H1 (cell line): ENCODE measurements around the gene CFAP74. TPM values are rescaled to one million over a fixed set of nuclear protein-coding genes. Genes with fewer than 3 reads are reported as not detected.

Experiments
- CTCF ChIA-PET: fragments of 300-600 bp; sonication (Branson Sonifier 250); formaldehyde crosslinking; loops from one replicate; lab custom pipeline; 2021; ENCODE audit not compliant: partially characterized antibody; lab: Charles Lee
- POLR2A ChIA-PET: fragments of 300-600 bp; sonication (Branson Sonifier 250); formaldehyde crosslinking; loops from one replicate; lab custom pipeline; 2021; ENCODE audit warnings: inconsistent platforms; ENCODE audit not compliant: partially characterized antibody; lab: Charles Lee
- DNase-seq, 2 experiments: peaks; one replicate each; pipeline versions ENCODE4 v3.0.0 to v3.0.0-alpha.2; 2010 to 2022; ENCODE audit warnings: low spot score in 2 of 2, low read depth in 1 of 2, mixed read lengths in 1 of 2
- FAIRE-seq: peaks from 2 replicates; lab custom pipeline; 2011; peaks lifted over from hg19 to GRCh38; lab: Jason Lieb, UNC
- H2AFZ ChIP-seq: 2 replicates; pipeline ENCODE4 v1.8.1; 2012; ENCODE audit warnings: low read length, inconsistent platforms
- H2AK5ac ChIP-seq: 2 replicates; pipeline ENCODE4 v1.6.1; 2013; ENCODE audit warnings: low read depth, low read length
- H2BK120ac ChIP-seq: replicated peaks from 2 replicates; pipeline ENCODE3; 2013; ENCODE audit warnings: low read depth, low read length, inconsistent platforms
- H2BK12ac ChIP-seq: 2 replicates; pipeline ENCODE4 v1.6.1; 2013; ENCODE audit warnings: low read depth, low read length
- H2BK15ac ChIP-seq: 2 replicates; pipeline ENCODE4 v1.6.1; 2013; ENCODE audit warnings: low read length
- H2BK20ac ChIP-seq: 2 replicates; pipeline ENCODE4 v1.6.1; 2013; ENCODE audit warnings: low read length
- H2BK5ac ChIP-seq: 2 replicates; pipeline ENCODE4 v1.6.1; 2013; ENCODE audit warnings: low read depth, low read length
- H3K14ac ChIP-seq: 2 replicates; pipeline ENCODE4 v1.6.1; 2013; ENCODE audit warnings: inconsistent platforms; ENCODE audit not compliant: insufficient read length
- H3K18ac ChIP-seq: 2 replicates; pipeline ENCODE4 v1.6.1; 2013; ENCODE audit warnings: low read length; ENCODE audit errors: extremely low read depth
- H3K23ac ChIP-seq: 2 replicates; pipeline ENCODE4 v1.6.1; 2013; ENCODE audit warnings: inconsistent platforms; ENCODE audit not compliant: insufficient read length
- H3K23me2 ChIP-seq: 2 replicates; pipeline ENCODE4 v1.6.1; 2013; ENCODE audit warnings: low read depth, low read length
- H3K27ac ChIP-seq: 2 replicates; pipeline ENCODE4 v1.6.1; 2011; ENCODE audit warnings: low read depth, low read length, inconsistent platforms
- H3K27me3 ChIP-seq, 4 experiments: replicated peaks in 1 of 4; 1 replicate in 1 of 4; 2 replicates in 3 of 4; pipeline versions ENCODE4 v1.6.1 to v1.8.1; 2011 to 2013; ENCODE audit warnings: low read length in 3 of 4, mild to moderate bottlenecking in 3 of 4, inconsistent platforms in 2 of 4, mixed read lengths in 2 of 4, moderate library complexity in 1 of 4; ENCODE audit not compliant: control insufficient read depth in 3 of 4, insufficient read depth in 3 of 4; ENCODE audit errors: extremely low read depth in 1 of 4
- H3K36me3 ChIP-seq, 4 experiments: 2 replicates each; pipeline versions ENCODE4 v1.6.1 to v1.8.1; 2011 to 2013; ENCODE audit warnings: mild to moderate bottlenecking in 4 of 4, low read length in 3 of 4, moderate library complexity in 2 of 4, control low read depth in 1 of 4, inconsistent platforms in 1 of 4; ENCODE audit not compliant: insufficient read depth in 4 of 4, control insufficient read depth in 2 of 4
- H3K4ac ChIP-seq: replicated peaks from 2 replicates; pipeline ENCODE3; 2013; ENCODE audit warnings: low read length, low read depth, mixed read lengths, inconsistent platforms; ENCODE audit not compliant: insufficient read length
- H3K4me1 ChIP-seq, 4 experiments: replicated peaks in 1 of 4; 1 replicate in 1 of 4; 2 replicates in 3 of 4; pipeline versions ENCODE4 v1.6.1 to v1.8.1; 2011 to 2013; ENCODE audit warnings: low read length in 3 of 4, inconsistent platforms in 2 of 4, mixed read lengths in 1 of 4; ENCODE audit not compliant: insufficient read depth in 4 of 4, control insufficient read depth in 3 of 4
- H3K4me2 ChIP-seq, 2 experiments: 2 replicates each; pipeline versions ENCODE4 v1.6.1 to v1.8.1; 2011 to 2013; ENCODE audit warnings: low read depth in 2 of 2, low read length in 2 of 2, control low read depth in 1 of 2, inconsistent platforms in 1 of 2, mild to moderate bottlenecking in 1 of 2; ENCODE audit not compliant: insufficient read depth in 1 of 2
- H3K4me3 ChIP-seq, 4 experiments: fragments of 200-600, 300-600 bp in 1 of 4; sonication (generic), shearing (Covaris generic), sonication (Bioruptor Twin) in 1 of 4; 2 replicates each; pipeline versions ENCODE4 v1.5.1 to v1.8.1; 2011 to 2016; ENCODE audit warnings: low read length in 4 of 4, low read depth in 3 of 4, control low read depth in 2 of 4, inconsistent platforms in 2 of 4, mild to moderate bottlenecking in 2 of 4, mixed read lengths in 1 of 4, moderate library complexity in 1 of 4; ENCODE audit not compliant: insufficient read depth in 2 of 4; ENCODE audit errors: extremely low read depth in 1 of 4
- H3K56ac ChIP-seq: replicated peaks from 2 replicates; pipeline ENCODE3; 2013; ENCODE audit warnings: low read depth, mild to moderate bottlenecking, mixed read lengths, low read length, inconsistent platforms; ENCODE audit not compliant: insufficient read length
- H3K79me1 ChIP-seq: 2 replicates; pipeline ENCODE4 v1.6.1; 2013; ENCODE audit warnings: low read depth, low read length, control low read depth
- H3K79me2 ChIP-seq, 2 experiments: 2 replicates each; pipeline versions ENCODE4 v1.6.1 to v1.8.1; 2012 to 2013; ENCODE audit warnings: low read length in 2 of 2, mild to moderate bottlenecking in 2 of 2, inconsistent platforms in 1 of 2; ENCODE audit not compliant: insufficient read depth in 2 of 2, control insufficient read depth in 1 of 2
- H3K9ac ChIP-seq, 4 experiments: replicated peaks in 1 of 4; 1 replicate in 1 of 4; 2 replicates in 3 of 4; pipeline versions ENCODE4 v1.6.1 to v1.8.1; 2011 to 2013; ENCODE audit warnings: low read depth in 3 of 4, low read length in 3 of 4, control low read depth in 2 of 4, mild to moderate bottlenecking in 2 of 4, moderate library complexity in 2 of 4, inconsistent platforms in 1 of 4; ENCODE audit errors: extremely low read depth in 1 of 4
- H3K9me3 ChIP-seq, 2 experiments: 2 replicates each; pipeline versions ENCODE4 v1.6.1 to v1.8.1; 2012 to 2013; ENCODE audit warnings: mild to moderate bottlenecking in 2 of 2, moderate library complexity in 2 of 2, control low read depth in 1 of 2, inconsistent platforms in 1 of 2, low read depth in 1 of 2, low read length in 1 of 2, mixed read lengths in 1 of 2; ENCODE audit not compliant: insufficient read depth in 2 of 2
- H4K20me1 ChIP-seq, 2 experiments: replicated peaks in 1 of 2; 2 replicates each; pipeline versions ENCODE3 to v1.8.1; 2011 to 2013; ENCODE audit warnings: inconsistent platforms in 2 of 2, low read length in 2 of 2, mild to moderate bottlenecking in 1 of 2; ENCODE audit not compliant: insufficient read depth in 2 of 2, control insufficient read depth in 1 of 2
- H4K5ac ChIP-seq: 2 replicates; pipeline ENCODE4 v1.6.1; 2013; ENCODE audit warnings: low read length, low read depth, mixed read lengths, inconsistent platforms; ENCODE audit not compliant: insufficient read length
- H4K8ac ChIP-seq: 2 replicates; pipeline ENCODE4 v1.8.0; 2013; ENCODE audit warnings: mild to moderate bottlenecking, moderate library complexity, low read length, inconsistent platforms; ENCODE audit not compliant: insufficient read depth; ENCODE audit errors: extremely low read depth
- H4K91ac ChIP-seq: replicated peaks from 2 replicates; pipeline ENCODE3; 2013; ENCODE audit warnings: low read length, mixed read lengths, inconsistent platforms; ENCODE audit not compliant: insufficient read length
- BRCA1 ChIP-seq: IDR thresholded peaks from 2 replicates; pipeline ENCODE4 v1.6.1; 2012; ENCODE audit warnings: low read depth, low read length, improper control_type of control experiment
- CBX5 ChIP-seq: fragments of 300-800, 300-1000 bp; sonication (generic); IDR thresholded peaks from 2 replicates; pipeline ENCODE4 v1.7.1; 2016; ENCODE audit warnings: antibody characterized with exemption, low read length, low read depth
- CTBP2 ChIP-seq: IDR thresholded peaks from 2 replicates; pipeline ENCODE4 v1.7.0; 2011; ENCODE audit warnings: borderline replicate concordance, mild to moderate bottlenecking, moderate library complexity, mixed read lengths, low read length; ENCODE audit not compliant: insufficient read depth, insufficient read length
- JUND ChIP-seq: IDR thresholded peaks from 2 replicates; pipeline ENCODE4 v1.6.1; 2011; ENCODE audit warnings: mild to moderate bottlenecking, improper control_type of control experiment, low read length
- KDM1A ChIP-seq: fragments of 200-600, 300-600 bp; sonication (generic); IDR thresholded peaks from 2 replicates; pipeline ENCODE4 v1.7.1; 2016; ENCODE audit warnings: mild to moderate bottlenecking, low read length, borderline replicate concordance
- KDM4A ChIP-seq: IDR thresholded peaks from one replicate; pipeline ENCODE4 v1.7.1; 2012; ENCODE audit warnings: low read depth, mild to moderate bottlenecking, moderate library complexity, low read length, inconsistent platforms; ENCODE audit not compliant: severe bottlenecking
- NRF1 ChIP-seq: IDR thresholded peaks from 2 replicates; pipeline ENCODE4 v1.6.1; 2011; ENCODE audit warnings: mild to moderate bottlenecking, low read depth, low read length, improper control_type of control experiment
- POLR2AphosphoS5 ChIP-seq: IDR thresholded peaks from 2 replicates; pipeline ENCODE4 v1.6.1; 2011; ENCODE audit warnings: low read depth, low read length
- POU5F1 ChIP-seq: IDR thresholded peaks from 2 replicates; pipeline ENCODE4 v1.6.1; 2011; ENCODE audit warnings: low read depth, mild to moderate bottlenecking, low read length, moderate library complexity
- SIX5 ChIP-seq: IDR thresholded peaks from 2 replicates; pipeline ENCODE4 v1.6.1; 2011; ENCODE audit warnings: mild to moderate bottlenecking, low read depth, low read length
- SP2 ChIP-seq: IDR thresholded peaks from 2 replicates; pipeline ENCODE4 v1.6.1; 2012; ENCODE audit warnings: mild to moderate bottlenecking, low read length, inconsistent platforms
- TBP ChIP-seq: IDR thresholded peaks from 2 replicates; pipeline ENCODE4 v1.6.1; 2011; ENCODE audit warnings: low read depth, low read length, improper control_type of control experiment
- YY1 ChIP-seq: IDR thresholded peaks from 2 replicates; pipeline ENCODE4 v1.6.1; 2011; ENCODE audit warnings: low read depth, mild to moderate bottlenecking, low read length
- WGBS, 2 experiments: shearing (Covaris generic) in 1 of 2; methylation state at CpG; one replicate each; pipeline versions ENCODE4 v1.1.6 to v1.1.7; 2013 to 2015; ENCODE audit warnings: low lambda C conversion rate in 2 of 2, mixed read lengths in 2 of 2, inconsistent platforms in 1 of 2, low coverage in 1 of 2, missing lambda C conversion rate in 1 of 2; ENCODE audit not compliant: insufficient replicate concordance in 2 of 2, insufficient coverage in 1 of 2, insufficient read length in 1 of 2; ENCODE audit errors: extremely low coverage in 1 of 2, missing lambda C conversion rate in 1 of 2; 5-methylcytosine and 5-hydroxymethylcytosine counted together
- polyA plus RNA-seq, 7 experiments: library from polyadenylated mRNA; depleted of rRNA in 3 of 7; stranded (reverse) in 5 of 7; unstranded in 2 of 7; fragments of >200 nt in 5 of 7; fragments of 200-250 nt in 2 of 7; gene quantifications; 1 replicate in 5 of 7; 2 replicates in 1 of 7; 4 replicates in 1 of 7; pipeline versions ENCODE4 v1.2.1 to v1.2.3, GENCODE V29; 2011 to 2013; ENCODE audit warnings: missing spikeins in 2 of 7, mixed read lengths in 2 of 7
- total RNA-seq: library from RNA; stranded (reverse); fragmentation: NEBNext Ultra II Directional; extraction: Animal tissue kit (Norgen Biotek cat#: 25700); gene quantifications from 2 replicates; pipeline ENCODE4 v1.2.1, GENCODE V29; 2021
- TF ChIP-seq, protein P1 (sequence below): IDR thresholded peaks from 2 replicates; pipeline ENCODE4 v1.6.1; 2012; ENCODE audit warnings: low read length, inconsistent platforms

CFAP74 gene
- total and polyA plus RNA-seq, 2 of the 8 experiments (the other 6 are each of a cell fraction or from before 2014, with no cell fraction given) = 0.09 to 0.20 TPM

- DNase-seq (no peak), FAIRE-seq (no peak)
- no peak overlapping the region for H4K8ac ChIP-seq
- H3K14ac ChIP-seq = no peak overlapping the region
- no peak overlapping the region for H2AK5ac ChIP-seq
- 93% methylated on average over 17 of the region's 17 CpGs; no CpG with 5 or more reads in 1 of the 2 experiments for WGBS, 2 experiments
- no peak overlapping the region for H3K4me3 ChIP-seq
- no peaks in the 10 kb centered on the region for H3K27me3 ChIP-seq
- CTCF ChIA-PET = interaction anchor here (1.0 to 15.6 kb wide), 3 partner anchors 20 to 80 kb away, joined by 3 to 249 read pairs (median 6); no protein-coding TSS in a partner anchor
- peaks cover 0 to 12% (median 10%) of the 10 kb centered on the region in 4 experiments; a peak in 6 of 7 replicates for H3K4me1 ChIP-seq
- H3K18ac ChIP-seq = no peak overlapping the region
- TF ChIP-seq CBX5 (no peak), SIX5 (no peak), SP2 (no peak), YY1 (no peak), NRF1 (no peak), CTBP2 (no peak), POLR2AphosphoS5 (no peak), JUND (no peak), BRCA1 (no peak), TBP (no peak), KDM4A (no peak), KDM1A (no peak), POU5F1 (no peak)
- TF ChIP-seq, protein P1, sequence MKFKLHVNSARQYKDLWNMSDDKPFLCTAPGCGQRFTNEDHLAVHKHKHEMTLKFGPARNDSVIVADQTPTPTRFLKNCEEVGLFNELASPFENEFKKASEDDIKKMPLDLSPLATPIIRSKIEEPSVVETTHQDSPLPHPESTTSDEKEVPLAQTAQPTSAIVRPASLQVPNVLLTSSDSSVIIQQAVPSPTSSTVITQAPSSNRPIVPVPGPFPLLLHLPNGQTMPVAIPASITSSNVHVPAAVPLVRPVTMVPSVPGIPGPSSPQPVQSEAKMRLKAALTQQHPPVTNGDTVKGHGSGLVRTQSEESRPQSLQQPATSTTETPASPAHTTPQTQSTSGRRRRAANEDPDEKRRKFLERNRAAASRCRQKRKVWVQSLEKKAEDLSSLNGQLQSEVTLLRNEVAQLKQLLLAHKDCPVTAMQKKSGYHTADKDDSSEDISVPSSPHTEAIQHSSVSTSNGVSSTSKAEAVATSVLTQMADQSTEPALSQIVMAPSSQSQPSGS = no peak
- H2AFZ ChIP-seq = no peak overlapping the region
- H2BK15ac ChIP-seq = no peak overlapping the region
- H2BK20ac ChIP-seq = no peak overlapping the region
- H3K4ac ChIP-seq = no peak overlapping the region
- H3K9ac ChIP-seq = no peak overlapping the region
- H3K79me2 ChIP-seq = no peaks in the 10 kb centered on the region
- H2BK12ac ChIP-seq = no peak overlapping the region
- no peak overlapping the region for H4K91ac ChIP-seq
- H3K23ac ChIP-seq = no peak overlapping the region
- peaks cover 0 to 3% of the 10 kb centered on the region in 2 experiments for H4K20me1 ChIP-seq
- H3K27ac ChIP-seq = no peak overlapping the region
- no peak overlapping the region for H2BK120ac ChIP-seq
- POLR2A ChIA-PET = no interaction called here
- H4K5ac ChIP-seq = no peak overlapping the region
- no peaks in the 10 kb centered on the region for H3K9me3 ChIP-seq
- H3K4me2 ChIP-seq = no peak overlapping the region
- no peaks in the 10 kb centered on the region; the same call in 1 of the 2 replicates for H3K23me2 ChIP-seq
- H3K56ac ChIP-seq = no peak overlapping the region
- H3K79me1 ChIP-seq = no peaks in the 10 kb centered on the region
- H3K36me3 ChIP-seq = no peaks in the 10 kb centered on the region
- H2BK5ac ChIP-seq = no peak overlapping the region
These were observed 40.0 kb downstream of the CFAP74 start for GRCh38 chr1:1963570-1963969.
